HG03342 (cell line): ENCODE results near the gene NRG2.
A peak's percentile ranks its signal among the peaks of the same experiment; 100 is the strongest.

Experiments
- ATAC-seq: cut with Tn5 transposase; IDR thresholded peaks from one replicate; pipeline ENCODE4 v1.9.1; 2021; ENCODE audit warnings: mild to moderate bottlenecking, moderate library complexity; ENCODE audit not compliant: unreplicated experiment

The NRG2 gene

DNA sequence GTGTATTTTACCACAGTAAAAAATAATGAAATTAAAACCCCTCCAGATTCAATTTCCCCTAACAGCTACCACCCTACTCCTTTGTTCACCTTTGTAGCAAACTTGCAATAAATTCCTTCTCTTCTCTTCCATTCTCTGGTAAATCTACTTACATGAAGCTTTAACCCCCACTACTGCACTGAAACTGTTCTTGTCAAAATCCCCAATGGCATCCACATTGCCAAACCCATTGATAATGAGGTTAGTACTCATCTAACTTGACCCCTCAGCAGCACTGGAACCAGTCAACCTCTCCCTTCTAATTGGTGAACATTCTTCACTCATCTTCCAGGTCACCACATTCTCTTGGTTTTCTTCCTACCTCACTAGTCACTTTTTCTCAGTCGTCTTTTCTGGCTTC is 29.6 kb downstream of the NRG2 start:
- no peak for ATAC-seq

- no peak for ATAC-seq
Measured at GRCh38 chr5:140012443-140012842, 30.7 kb downstream of the NRG2 start.

GRCh38 chr5:140011297-140011802 is 31.7 kb downstream of the NRG2 start:
- ATAC-seq = peak; percentile 81

DNA sequence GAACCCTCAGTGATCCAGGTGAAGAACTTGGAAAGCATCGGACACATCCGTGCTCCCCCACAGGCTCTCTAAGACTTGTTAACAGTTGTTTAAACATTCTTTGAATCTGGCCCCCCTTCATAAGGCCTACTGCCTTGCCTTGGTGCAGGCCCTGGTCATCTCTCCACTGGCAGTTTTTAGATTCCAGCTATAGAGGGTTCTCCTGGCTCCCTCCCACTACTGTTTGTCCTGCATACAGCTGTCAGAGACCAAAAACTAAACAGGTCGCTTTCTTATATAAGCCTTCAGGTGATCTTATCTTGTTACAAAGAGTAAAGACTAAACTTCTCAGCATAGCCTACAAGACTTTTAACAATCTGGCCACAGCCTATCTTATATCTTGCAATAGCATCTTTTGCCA is 32.3 kb downstream of the NRG2 start:
- ATAC-seq = no peak

GRCh38 chr5:140007311-140007710 is 35.8 kb downstream of the NRG2 start:
- no peak for ATAC-seq

DNA sequence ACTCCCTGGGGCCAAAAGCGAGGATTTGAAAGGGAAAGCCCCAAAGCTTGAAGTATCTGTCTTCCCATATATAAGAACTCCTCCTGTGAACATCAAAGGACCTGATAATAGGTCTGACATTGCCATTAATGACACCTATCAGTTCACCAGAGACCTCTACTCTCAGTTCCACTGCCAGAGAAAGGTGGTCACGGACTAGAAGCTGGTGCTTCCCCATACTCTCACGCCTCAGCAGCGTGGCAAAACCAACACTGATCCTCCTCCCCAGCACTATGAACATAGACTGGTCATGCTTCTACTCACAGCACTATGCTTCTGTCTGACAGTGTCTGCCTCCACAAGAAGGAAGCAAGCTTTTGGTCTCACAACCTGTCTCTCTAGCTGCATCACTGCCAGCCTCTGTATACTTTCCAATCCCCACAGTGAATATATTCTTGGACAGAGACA is 37.9 kb downstream of the NRG2 start:
- ATAC-seq = peak; percentile 96

GRCh38 chr5:140004174-140004573 is 38.9 kb downstream of the NRG2 start:
- no peak for ATAC-seq

DNA sequence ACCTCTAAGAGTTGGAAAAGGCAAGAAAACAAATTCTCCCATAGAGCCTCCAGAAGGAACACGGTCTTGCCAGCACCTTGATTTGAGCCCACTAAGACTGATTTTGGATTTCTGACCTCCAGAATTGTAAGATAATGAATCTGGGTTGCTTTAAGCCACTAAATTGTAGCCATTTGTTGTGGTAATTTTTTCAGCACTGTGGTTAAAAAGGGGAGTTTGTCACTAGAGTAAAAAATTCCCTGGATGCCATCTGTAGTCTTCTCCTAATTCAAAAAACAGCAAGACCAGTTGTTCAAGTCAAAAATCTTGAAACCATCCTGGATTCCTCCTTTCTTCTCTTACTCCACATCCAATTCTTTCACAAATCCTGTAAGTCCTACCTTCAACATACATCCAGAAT is 39.6 kb downstream of the NRG2 start:
- ATAC-seq = no peak

- ATAC-seq = no peak
Measured at GRCh38 chr5:140000332-140000731, 42.8 kb downstream of the NRG2 start.

GRCh38 chr5:139998837-139999236 is 44.3 kb downstream of the NRG2 start:
- ATAC-seq = no peak

GRCh38 chr5:139997276-139997675 is 45.8 kb downstream of the NRG2 start:
- no peak for ATAC-seq

DNA sequence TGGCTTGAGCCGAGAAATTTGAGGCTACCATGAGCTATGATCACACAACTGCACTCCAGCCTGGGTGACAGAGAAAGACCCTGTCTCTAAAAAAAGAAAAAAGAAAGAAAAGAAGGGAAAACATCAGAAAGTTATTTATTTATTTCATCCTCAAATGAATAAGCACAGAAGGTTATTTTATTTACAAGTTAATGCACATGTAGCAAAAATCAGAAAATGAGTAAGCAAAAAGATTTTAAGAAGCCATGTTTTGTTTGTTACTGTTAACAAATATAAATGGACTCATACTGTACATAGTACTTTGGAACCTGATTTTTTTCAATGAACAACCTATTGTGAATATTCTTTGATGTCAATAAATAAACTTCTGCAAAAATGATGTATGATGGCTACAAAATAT is 47.2 kb downstream of the NRG2 start:
- ATAC-seq = no peak

- no peak for ATAC-seq
Measured at GRCh38 chr5:139994234-139994633, 48.9 kb downstream of the NRG2 start.

- no peak for ATAC-seq
Measured at GRCh38 chr5:139985733-139986132, 57.4 kb downstream of the NRG2 start.

DNA sequence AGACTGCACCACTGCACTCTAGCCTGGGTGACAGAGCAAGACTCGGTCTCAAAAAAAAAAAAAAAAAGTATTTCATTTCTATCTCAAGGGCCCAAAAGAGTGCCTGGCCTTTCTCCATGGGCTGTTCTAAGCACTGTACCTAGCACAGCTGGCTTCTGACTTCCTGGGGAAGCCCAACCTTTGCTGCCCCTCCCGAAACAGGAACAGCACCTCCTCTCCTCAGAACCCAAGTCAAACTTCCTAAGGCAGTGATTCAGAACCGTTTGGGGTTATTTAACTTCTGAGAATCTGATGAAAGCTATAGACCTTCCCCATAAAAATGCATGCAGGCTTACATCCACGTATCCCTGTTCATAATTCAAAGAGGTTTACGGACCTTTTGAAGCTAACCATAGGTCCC is 57.8 kb downstream of the NRG2 start:
- no peak for ATAC-seq

- no peak for ATAC-seq
Measured at GRCh38 chr5:139984816-139985215, 58.3 kb downstream of the NRG2 start.

DNA sequence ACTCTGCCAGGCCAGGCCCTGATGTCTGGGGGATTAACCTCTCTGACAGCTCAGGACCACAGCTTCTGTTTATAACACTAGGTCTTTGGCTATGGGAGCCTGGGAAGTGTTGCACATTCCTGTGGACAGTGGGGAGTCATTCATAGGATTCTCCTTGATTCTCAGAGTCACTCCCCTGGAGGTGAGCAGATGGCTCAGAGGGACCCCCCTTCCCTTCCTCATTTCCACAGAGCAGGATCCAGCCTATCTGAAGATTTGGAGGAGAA is 60.2 kb downstream of the NRG2 start:
- no peak for ATAC-seq

GRCh38 chr5:139982157-139982974 is 60.7 kb downstream of the NRG2 start:
- ATAC-seq = no peak

DNA sequence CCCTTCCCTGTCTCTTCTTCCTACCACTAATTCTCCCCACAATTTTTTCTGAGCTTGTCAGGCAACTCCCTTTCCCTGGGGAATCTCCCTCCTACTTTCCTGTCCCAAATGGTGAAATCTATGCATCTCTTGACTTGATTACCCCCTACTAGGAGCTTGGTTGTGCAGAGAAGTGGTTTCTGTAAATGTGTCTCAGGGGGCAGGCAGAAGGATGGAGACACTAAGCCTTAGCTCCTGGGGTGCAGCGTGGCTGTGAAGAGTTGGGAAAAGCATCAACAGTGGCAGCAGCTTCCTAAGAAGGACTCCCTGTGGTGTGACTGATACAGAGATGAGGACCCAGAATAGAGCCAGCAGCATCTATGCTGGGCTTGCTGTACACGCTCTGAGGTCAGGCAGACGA is 62.3 kb downstream of the NRG2 start:
- no peak for ATAC-seq

DNA sequence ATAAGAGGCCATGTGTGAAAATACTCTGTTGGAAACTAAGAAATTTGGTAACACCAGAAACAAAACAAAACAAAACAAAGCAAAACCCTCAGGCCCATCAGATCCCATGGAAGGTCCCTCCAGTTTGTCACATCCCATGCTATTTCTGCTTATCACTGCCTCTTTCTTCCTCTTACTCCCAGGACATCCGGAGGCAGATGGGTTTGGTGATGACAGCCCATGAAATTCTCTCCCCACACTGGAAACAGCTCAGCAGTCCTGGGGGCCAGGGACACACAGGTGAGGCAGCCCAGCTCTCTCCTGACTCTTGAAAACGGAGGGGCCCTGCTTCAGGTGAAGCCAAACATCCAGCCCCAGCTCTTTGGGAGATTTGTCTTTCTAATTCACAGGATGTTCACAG is 63.2 kb downstream of the NRG2 start:
- no peak for ATAC-seq

GRCh38 chr5:139979518-139979917 is 63.6 kb downstream of the NRG2 start:
- no peak for ATAC-seq

DNA sequence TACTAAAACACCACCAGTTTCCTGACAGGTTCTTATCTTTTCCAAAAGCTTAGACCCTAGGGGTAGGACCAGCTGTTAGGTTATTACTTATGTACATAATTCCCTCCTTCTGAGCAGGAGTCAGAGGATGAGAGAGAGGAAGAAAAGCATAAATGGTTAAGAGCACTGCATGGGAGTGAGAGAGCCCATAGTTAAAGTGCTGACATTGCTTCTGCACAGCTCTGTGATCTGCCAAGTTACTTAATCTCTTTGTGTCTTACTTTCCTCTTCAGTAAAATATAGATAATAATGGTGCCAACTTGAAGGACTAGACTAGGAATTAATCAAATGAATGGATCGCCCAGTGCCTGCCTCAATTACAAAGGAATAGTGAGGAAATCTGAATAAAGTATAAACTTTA is 66.4 kb downstream of the NRG2 start:
- ATAC-seq = no peak

DNA sequence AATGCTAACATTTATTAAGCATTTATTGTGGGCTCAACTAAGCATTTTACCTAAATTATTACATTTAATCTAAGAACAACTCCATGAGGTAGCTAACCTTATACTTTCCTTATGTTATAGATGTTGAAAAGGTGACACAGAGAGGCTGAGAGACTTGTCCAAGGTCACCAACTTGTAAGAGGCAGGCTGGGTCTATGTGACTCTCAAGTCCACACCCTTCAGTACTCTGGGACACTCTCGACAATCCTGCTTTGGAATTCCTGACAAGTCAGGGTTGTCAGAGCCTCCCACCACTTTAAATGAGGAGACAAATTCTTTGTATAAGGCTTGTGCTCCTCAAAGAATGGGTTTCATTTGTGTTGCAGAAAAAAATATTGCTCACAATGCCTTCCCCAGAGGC is 67.2 kb downstream of the NRG2 start:
- ATAC-seq = no peak
